HUES6 (cell line): ENCODE measurements around the gene SLC12A3.
A peak's percentile ranks its signal among the peaks of the same experiment; 100 is the strongest.

Experiments
- H3K27ac ChIP-seq: 2 replicates; pipeline ENCODE4 v1.7.0; 2013; ENCODE audit warnings: low read depth, mild to moderate bottlenecking, low read length, inconsistent platforms
- H3K27me3 ChIP-seq: 2 replicates; pipeline ENCODE4 v1.6.1; 2013; ENCODE audit warnings: low read length; ENCODE audit not compliant: control insufficient read depth, insufficient read depth
- H3K36me3 ChIP-seq: 2 replicates; pipeline ENCODE4 v1.6.1; 2013; ENCODE audit warnings: low read length; ENCODE audit not compliant: control insufficient read depth, insufficient read depth
- H3K4me1 ChIP-seq: 2 replicates; pipeline ENCODE4 v1.6.1; 2013; ENCODE audit warnings: low read length; ENCODE audit not compliant: control insufficient read depth, insufficient read depth
- H3K4me3 ChIP-seq: 2 replicates; pipeline ENCODE4 v1.5.1; 2013; ENCODE audit warnings: low read depth, low read length
- H3K9ac ChIP-seq: one replicate; pipeline ENCODE4 v1.6.1; 2013; ENCODE audit warnings: mild to moderate bottlenecking, low read length
- H3K9me3 ChIP-seq: 2 replicates; pipeline ENCODE4 v1.6.1; 2013; ENCODE audit warnings: low read depth, low read length; ENCODE audit not compliant: control insufficient read depth, insufficient read depth

SLC12A3 gene

DNA sequence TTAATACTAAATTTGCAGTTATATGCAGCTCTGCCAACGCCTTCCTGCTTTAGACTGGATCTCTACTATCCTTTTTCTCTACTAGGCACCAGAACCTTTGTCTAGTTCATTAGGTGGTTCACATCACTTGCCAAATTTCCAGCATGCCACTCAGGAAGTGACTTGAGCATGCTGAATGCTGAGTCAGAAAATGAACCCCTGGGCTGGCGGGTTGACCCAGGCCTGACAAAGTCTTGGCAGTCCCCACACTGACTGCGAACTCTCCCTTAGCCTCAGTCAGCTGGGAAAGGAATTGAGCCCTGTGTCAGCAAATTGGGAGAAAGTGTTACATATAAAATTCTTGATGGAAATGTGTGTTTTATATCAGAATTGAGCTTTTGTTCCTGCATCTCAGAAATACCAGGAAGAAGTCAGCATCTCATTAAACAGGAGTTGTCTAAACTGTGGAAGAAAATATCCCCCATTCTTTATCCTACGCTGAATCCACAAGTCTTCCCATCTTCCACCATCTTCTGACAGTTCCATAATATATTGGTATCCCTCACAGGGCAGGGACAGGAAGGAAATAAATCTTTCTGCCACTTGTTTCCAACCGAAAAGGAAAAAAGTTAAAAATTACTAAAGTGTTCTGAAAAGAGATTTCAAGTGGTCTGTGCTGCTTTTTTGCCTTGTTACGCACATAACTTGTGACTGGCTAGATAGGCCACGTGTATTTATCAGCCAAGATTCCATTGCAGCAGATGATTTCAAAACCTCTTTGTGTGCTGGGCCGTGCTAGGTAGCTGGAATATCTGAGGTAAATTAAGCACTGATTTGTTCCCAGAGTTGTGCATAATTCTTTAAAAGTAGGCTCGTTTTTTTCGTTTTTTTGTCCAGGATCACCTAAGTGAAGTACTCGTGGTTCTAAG, 16.7 kb upstream of the SLC12A3 start:
- Histone ChIP-seq H3K4me1 (peaks cover 41% of the 10 kb centered on the region), H3K36me3 (peaks cover 24% of the 10 kb centered on the region), H3K9ac (no peak overlapping the region), H3K4me3 (no peak overlapping the region), H3K27me3 (no peaks in the 10 kb centered on the region), H3K27ac (no peak overlapping the region), H3K9me3 (no peaks in the 10 kb centered on the region)

DNA sequence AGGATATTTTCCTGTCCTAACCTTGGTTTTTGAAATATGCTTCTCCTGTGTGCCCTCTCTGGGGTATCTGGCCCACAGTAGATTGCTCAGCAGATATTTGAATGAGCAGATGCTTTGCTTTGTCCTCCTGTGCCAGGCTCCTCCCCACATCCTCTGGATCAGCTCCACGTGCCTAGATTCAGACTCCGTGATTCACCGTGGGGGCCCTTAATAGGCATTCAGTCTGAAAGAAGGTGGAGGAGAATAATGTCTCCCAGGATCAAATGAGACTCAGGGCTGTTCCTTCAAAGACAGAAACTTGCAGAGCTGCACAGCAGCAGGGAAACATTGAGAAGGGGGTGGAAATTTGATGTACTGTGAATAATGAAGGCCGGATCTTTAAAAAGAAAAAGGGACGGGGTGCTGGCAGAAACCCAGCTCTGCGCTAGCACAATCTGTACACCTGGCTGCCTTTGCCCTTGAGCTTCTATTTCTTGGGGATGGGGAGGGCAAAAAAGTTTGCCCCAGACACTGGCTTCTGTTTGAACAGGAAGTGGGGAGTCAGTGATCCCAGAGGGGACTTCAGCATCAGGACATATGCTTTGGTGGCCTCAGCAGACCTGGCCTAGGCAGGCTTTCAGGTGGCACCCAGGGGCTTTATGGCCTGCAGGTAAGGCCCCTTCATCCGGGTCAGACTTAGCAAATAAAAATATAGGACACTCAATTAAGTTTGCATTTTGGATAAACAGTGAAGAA, 15.9 kb upstream of the SLC12A3 start:
- H3K9me3 ChIP-seq: no peaks in the 10 kb centered on the region
- no peak overlapping the region for H3K4me3 ChIP-seq
- H3K27me3 ChIP-seq: no peaks in the 10 kb centered on the region
- H3K4me1 ChIP-seq: peaks cover 41% of the 10 kb centered on the region
- peaks cover 15% of the 10 kb centered on the region for H3K36me3 ChIP-seq
- H3K9ac ChIP-seq: no peak overlapping the region
- no peak overlapping the region; the same call in 1 of the 2 replicates for H3K27ac ChIP-seq

DNA sequence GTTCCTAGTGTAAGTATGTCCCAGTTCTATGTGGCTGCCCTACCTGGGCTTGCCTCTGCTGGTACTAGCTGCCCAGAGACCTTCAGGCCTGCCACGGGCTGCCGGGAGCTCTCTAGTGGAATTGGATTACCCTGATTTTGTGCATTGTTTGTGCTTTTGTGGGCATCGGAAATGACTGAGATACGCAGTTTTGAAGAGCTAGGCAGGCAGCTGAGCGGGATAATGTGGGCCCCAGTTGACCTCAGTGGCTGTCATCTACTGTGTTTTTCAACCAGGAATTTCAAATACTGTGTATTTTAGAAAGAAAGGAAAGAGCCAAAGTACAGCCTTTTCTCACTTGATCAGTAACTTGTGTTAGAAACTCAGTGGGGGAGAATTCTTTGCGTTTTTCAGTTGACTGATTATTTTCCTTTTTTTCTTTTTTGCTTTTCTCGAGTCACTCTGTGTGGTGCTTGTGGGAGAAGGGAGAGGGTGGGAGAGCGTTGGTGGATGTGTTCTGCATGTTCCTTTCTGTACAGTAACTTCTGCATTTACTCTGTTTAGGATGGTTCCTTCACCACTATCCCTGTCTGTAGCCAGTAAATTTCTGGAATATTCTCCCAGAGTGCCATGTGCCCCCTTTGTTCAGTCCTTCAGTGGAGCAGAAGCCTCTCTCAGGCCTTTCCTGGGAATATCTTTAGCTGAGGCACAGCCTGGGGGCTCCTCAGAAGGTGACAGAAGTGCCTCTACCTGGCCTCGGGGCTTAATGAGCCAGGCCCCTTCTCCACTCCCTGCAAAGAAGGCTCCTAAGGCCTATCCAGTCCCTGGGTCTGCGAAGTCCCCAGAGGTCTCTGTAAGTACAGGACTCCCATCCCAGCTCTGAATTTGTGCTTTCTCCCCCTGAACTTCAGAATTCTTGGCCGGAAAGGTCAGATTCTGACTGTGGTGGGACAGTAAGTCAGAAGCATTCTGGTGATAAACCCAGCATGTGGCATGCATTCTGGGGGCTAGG, 15.0 kb upstream of the SLC12A3 start:
- H3K27me3 ChIP-seq: no peaks in the 10 kb centered on the region
- H3K9ac ChIP-seq: no peak overlapping the region
- peak overlapping the region; percentile 29; the same call in 1 of the 2 replicates for H3K27ac ChIP-seq
- peaks cover 41% of the 10 kb centered on the region for H3K4me1 ChIP-seq
- H3K9me3 ChIP-seq: no peaks in the 10 kb centered on the region
- H3K36me3 ChIP-seq: peaks cover 9% of the 10 kb centered on the region
- no peak overlapping the region for H3K4me3 ChIP-seq

DNA sequence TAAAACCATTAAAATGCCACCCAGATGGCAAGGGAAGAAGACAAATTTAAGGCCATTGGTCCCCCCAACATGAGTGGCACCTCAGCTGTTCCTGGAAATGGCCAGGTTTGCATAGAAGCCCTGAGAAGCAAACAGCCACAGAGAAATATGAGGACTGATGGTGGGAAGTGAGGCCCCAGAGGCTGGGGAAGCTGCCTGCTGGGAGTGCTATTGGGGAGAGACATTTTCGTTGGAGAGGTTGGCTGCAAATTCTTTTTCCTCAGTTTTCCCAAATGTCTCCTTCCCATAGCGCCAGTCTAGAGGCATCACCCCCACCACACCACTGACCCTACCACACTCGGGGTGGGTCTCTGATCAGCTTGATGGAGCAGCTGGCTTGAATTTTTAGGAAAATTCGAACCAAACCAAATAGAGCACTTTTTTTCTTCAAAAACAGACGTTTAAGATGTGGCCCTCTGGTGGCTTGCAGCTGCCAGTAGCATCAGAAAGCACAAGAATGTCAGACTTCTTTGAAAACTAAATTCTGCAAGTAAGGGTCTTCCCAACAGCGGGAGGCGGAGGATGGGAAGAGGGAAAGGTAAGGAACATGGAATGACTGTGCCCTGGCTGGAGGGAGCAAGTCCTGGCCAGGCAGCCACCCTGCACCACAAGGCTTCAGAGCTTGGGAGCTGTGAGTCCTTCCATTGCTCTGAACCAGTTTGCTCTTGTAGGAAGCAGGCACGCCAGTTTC, 13.2 kb upstream of the SLC12A3 start:
- Histone ChIP-seq H3K9ac (no peak overlapping the region), H3K36me3 (no peaks in the 10 kb centered on the region), H3K9me3 (no peaks in the 10 kb centered on the region), H3K4me3 (no peak overlapping the region), H3K27ac (no peak overlapping the region), H3K4me1 (peaks cover 41% of the 10 kb centered on the region), H3K27me3 (no peaks in the 10 kb centered on the region)

DNA sequence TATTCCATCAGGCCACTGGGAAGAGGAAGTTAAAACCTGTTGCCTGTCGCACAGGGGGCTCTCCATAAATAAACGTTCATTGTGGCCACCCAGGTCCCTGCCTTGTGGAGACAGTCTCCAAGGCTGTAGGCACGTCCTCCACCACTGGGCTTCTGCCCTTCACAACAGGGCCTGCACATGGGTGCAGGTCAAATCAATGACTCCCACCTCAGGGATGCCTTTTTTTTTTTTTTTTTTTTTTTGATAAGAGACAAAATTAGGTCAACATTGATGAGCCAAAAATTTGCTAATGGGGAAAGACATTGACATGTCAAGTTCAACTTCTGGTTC, 12.6 kb upstream of the SLC12A3 start:
- Histone ChIP-seq H3K9me3 (no peaks in the 10 kb centered on the region), H3K36me3 (no peaks in the 10 kb centered on the region), H3K27ac (no peak overlapping the region), H3K27me3 (no peaks in the 10 kb centered on the region), H3K4me1 (peaks cover 41% of the 10 kb centered on the region), H3K9ac (no peak overlapping the region), H3K4me3 (no peak overlapping the region)

DNA sequence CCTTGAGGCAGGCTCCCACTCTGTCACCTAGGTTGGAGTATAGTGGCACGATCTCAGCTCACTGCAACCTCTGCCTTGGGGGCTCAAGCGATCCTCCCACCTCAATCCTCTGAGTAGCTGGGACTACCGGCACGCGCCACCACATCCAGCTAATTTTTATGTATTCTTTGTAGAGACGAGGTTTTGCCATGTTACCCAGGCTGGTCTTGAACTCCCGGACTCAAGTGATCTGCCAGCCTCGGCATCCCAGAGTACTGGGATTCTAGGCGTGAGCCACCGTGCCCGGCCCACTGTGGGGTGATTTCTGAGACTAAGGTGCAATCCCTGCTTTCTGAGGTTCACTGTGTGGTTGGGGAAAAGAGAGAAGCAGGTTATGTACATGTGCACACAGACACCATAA, 12.0 kb upstream of the SLC12A3 start:
- Histone ChIP-seq H3K4me3 (no peak overlapping the region), H3K4me1 (peaks cover 40% of the 10 kb centered on the region), H3K9me3 (no peaks in the 10 kb centered on the region), H3K27me3 (no peaks in the 10 kb centered on the region), H3K9ac (no peak overlapping the region), H3K27ac (no peak overlapping the region), H3K36me3 (no peaks in the 10 kb centered on the region)

DNA sequence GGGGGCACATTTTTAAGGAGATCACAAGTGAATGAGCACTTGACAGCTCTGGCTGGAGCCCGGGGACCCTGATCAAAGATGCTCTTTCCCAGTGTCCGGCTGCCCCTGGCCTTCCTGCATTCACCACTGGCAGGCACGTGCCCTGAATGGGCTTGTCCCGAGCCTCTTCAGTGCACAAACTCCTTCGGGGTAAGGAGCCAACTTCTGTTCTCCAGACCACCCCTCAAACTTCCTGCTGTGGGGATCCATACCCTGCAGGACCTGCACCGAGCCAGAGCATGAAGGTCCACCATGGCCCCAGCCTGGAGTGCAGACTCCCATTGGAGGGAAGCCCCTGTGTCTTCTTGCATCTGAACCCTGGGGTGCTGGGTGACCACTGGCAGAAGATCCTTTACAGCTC, 9.8 kb upstream of the SLC12A3 start:
- no peak overlapping the region for H3K27ac ChIP-seq
- no peaks in the 10 kb centered on the region for H3K27me3 ChIP-seq
- no peaks in the 10 kb centered on the region for H3K9me3 ChIP-seq
- H3K36me3 ChIP-seq: no peaks in the 10 kb centered on the region
- H3K4me1 ChIP-seq: peaks cover 19% of the 10 kb centered on the region
- no peak overlapping the region for H3K4me3 ChIP-seq
- no peak overlapping the region for H3K9ac ChIP-seq

DNA sequence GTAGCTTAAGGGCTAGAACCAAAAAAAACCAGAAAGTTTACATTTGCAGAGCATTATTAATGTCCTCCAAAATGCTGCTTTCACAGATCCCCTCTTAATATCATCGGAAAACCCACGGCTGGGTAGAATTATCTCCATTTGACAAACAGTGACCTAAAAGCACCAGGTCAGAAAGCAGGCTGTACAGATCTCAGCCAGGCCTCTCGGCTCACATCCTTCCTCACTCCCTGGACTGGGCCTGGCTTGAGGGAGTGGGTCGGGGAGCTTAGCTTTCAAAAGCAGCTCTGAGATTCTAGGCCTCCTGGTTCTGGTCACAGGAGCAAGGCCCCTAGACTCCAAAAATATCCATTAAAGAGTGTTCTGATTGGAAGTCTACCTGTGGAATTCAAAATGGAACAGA, 9.1 kb upstream of the SLC12A3 start:
- no peak overlapping the region for H3K27ac ChIP-seq
- peaks cover 19% of the 10 kb centered on the region for H3K4me1 ChIP-seq
- H3K27me3 ChIP-seq: no peaks in the 10 kb centered on the region
- H3K4me3 ChIP-seq: no peak overlapping the region
- no peak overlapping the region for H3K9ac ChIP-seq
- H3K36me3 ChIP-seq: no peaks in the 10 kb centered on the region
- H3K9me3 ChIP-seq: no peaks in the 10 kb centered on the region

DNA sequence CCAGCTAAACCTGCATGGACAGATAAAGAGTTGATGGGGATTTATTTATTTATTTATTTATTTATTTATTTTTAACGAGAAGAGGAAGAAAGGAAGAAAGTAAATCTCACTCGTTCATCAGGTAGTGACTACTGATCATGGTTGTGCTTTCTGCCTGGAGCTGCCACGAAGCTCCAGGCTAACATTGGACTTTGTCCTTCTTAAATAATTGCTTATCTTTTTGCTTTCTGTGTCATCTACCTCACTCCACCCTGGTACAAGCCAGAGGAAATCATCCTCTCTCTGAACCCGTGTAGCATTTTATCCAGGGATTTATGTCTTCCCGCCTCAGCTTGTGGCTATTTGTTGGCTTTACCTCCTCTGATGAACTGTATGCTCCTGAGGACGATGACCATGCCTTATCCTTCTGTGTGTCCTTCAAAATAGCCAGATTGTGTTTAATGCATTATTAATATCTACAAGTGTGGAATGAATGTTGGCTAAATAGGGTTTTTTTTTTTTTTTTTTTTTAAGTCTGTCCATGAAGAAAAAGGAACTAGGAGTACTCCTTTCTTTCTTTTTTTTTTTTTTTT, 8.0 kb upstream of the SLC12A3 start:
- no peaks in the 10 kb centered on the region for H3K9me3 ChIP-seq
- no peaks in the 10 kb centered on the region for H3K36me3 ChIP-seq
- H3K27ac ChIP-seq: no peak overlapping the region
- H3K4me3 ChIP-seq: no peak overlapping the region
- no peaks in the 10 kb centered on the region for H3K27me3 ChIP-seq
- H3K4me1 ChIP-seq: peaks cover 22% of the 10 kb centered on the region
- H3K9ac ChIP-seq: no peak overlapping the region

DNA sequence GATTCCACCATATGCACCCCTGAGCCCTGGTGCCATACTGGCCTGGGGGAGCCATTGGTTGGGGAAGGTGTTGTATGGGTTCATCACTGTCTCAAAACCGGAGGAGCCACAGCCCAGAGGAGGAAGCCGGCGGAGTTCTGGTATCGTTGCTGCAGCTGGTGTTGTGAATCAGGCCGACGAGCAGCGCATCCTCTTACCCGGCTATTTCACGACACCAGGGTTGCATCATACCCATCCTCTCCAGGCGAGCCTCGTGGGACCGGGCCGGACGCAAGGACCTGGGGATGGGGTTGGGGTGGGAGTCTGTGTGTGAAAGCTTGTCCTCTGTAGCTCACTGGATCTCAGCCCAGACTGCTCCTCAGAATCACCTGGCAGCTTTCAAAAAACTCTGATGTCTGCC, 6.6 kb upstream of the SLC12A3 start:
- no peak overlapping the region for H3K27ac ChIP-seq
- peaks cover 21% of the 10 kb centered on the region; the same call in 1 of the 2 replicates for H3K4me1 ChIP-seq
- H3K4me3 ChIP-seq: no peak overlapping the region
- H3K36me3 ChIP-seq: no peaks in the 10 kb centered on the region
- H3K9me3 ChIP-seq: no peaks in the 10 kb centered on the region
- H3K9ac ChIP-seq: no peak overlapping the region
- H3K27me3 ChIP-seq: no peaks in the 10 kb centered on the region
